HCT116 (cell line): ENCODE measurements around the gene HOXC11. TPM values are rescaled to one million over a fixed set of nuclear protein-coding genes. Genes with fewer than 3 reads are reported as not detected.

ENCODE experiments used
- ATAC-seq: fragments of 200-7000 bp; cut with Tn5 transposase; 2 replicates; pipeline ENCODE4 v1.9.1; 2020; ENCODE audit warnings: mild to moderate bottlenecking, moderate library complexity
- BruUV-seq: library from RNA; stranded (reverse); fragments of 400-500 nt; replicated peaks from 2 replicates; lab custom pipeline; 2021; lab: Mats Ljungman, UMichigan
- CTCF ChIA-PET: fragments of 300-600 bp; sonication (Branson Sonifier 250); formaldehyde crosslinking; loops from one replicate; lab custom pipeline; 2021; ENCODE audit warnings: antibody characterized with exemption; lab: Charles Lee
- POLR2A ChIA-PET: fragments of 300-600, 350-600 bp; sonication (Branson Sonifier 250); formaldehyde crosslinking; loops from one replicate; lab custom pipeline; 2021; ENCODE audit warnings: antibody characterized with exemption; lab: Charles Lee
- RAD21 ChIA-PET, 2 experiments: fragments of 300-600 bp; sonication (Branson Sonifier 250); formaldehyde crosslinking; loops; one replicate each; lab custom pipeline; 2023; ENCODE audit warnings: low total read pairs in 2 of 2; ENCODE audit not compliant: uncharacterized antibody in 2 of 2, unreplicated experiment in 2 of 2, low non-redundant PET in 1 of 2; lab: Charles Lee
- DNase-seq: peaks from one replicate; pipeline ENCODE4 v3.0.0-alpha.2; 2010; ENCODE audit warnings: low read depth, low spot score
- H2AFZ ChIP-seq: fragments of 200-600 bp; shearing (Covaris generic), sonication (generic); 2 replicates; pipeline ENCODE4 v1.6.1; 2017; ENCODE audit warnings: low read depth, mixed run types, mixed read lengths, antibody characterized with exemption, low read length; ENCODE audit not compliant: poor library complexity, severe bottlenecking
- H3K27ac ChIP-seq: 2 replicates; pipeline ENCODE4 v1.5.1; 2012; ENCODE audit warnings: low read depth, low read length
- H3K27me3 ChIP-seq: fragments of 200-600 bp; sonication (generic); 2 replicates; pipeline ENCODE4 v1.6.1; 2016; ENCODE audit warnings: mixed run types, low read length, mixed read lengths; ENCODE audit not compliant: insufficient read depth
- H3K36me3 ChIP-seq, 2 experiments: fragments of 200-500 bp in 1 of 2; fragments of 200-600 bp in 1 of 2; sonication (Bioruptor generic) in 1 of 2; sonication (generic) in 1 of 2; 2 replicates each; pipeline versions ENCODE4 v1.5.1 to v1.6.1; 2014 to 2016; ENCODE audit warnings: low read length in 2 of 2, inconsistent platforms in 1 of 2, mixed read lengths in 1 of 2, mixed run types in 1 of 2; ENCODE audit not compliant: insufficient read depth in 2 of 2, control insufficient read depth in 1 of 2
- H3K4me1 ChIP-seq, 2 experiments: fragments of 200-600 bp in 1 of 2; sonication (generic) in 1 of 2; 2 replicates each; pipeline versions ENCODE4 v1.5.1 to v1.6.1; 2012 to 2017; ENCODE audit warnings: low read length in 2 of 2, inconsistent platforms in 1 of 2, mild to moderate bottlenecking in 1 of 2, mixed read lengths in 1 of 2, mixed run types in 1 of 2, moderate library complexity in 1 of 2; ENCODE audit not compliant: insufficient read depth in 2 of 2, control insufficient read depth in 1 of 2
- H3K4me2 ChIP-seq: fragments of 200-600 bp; sonication (generic); 2 replicates; pipeline ENCODE4 v1.6.1; 2017; ENCODE audit warnings: mixed run types, low read length, mixed read lengths
- H3K4me3 ChIP-seq, 2 experiments: fragments of 200-600 bp in 1 of 2; sonication (generic) in 1 of 2; replicated peaks in 1 of 2; 2 replicates each; pipeline ENCODE4 v1.5.1; 2011 to 2016; ENCODE audit warnings: low read length in 2 of 2, control low read depth in 1 of 2, low read depth in 1 of 2, mild to moderate bottlenecking in 1 of 2, mixed read lengths in 1 of 2, mixed run types in 1 of 2
- H3K79me2 ChIP-seq: fragments of 200-600 bp; sonication (generic); 2 replicates; pipeline ENCODE4 v1.6.1; 2017; ENCODE audit warnings: mild to moderate bottlenecking, mixed run types, low read length, moderate library complexity, mixed read lengths; ENCODE audit not compliant: insufficient read depth
- H3K9ac ChIP-seq: fragments of 200-600 bp; sonication (generic); 2 replicates; pipeline ENCODE4 v1.6.1; 2016; ENCODE audit warnings: low read length, mixed read lengths
- H3K9me2 ChIP-seq: fragments of 200-600 bp; sonication (generic), shearing (Covaris generic); 2 replicates; pipeline ENCODE4 v1.6.1; 2017; ENCODE audit warnings: mixed run types, mild to moderate bottlenecking, moderate library complexity; ENCODE audit not compliant: insufficient read depth
- H3K9me3 ChIP-seq, 2 experiments: fragments of 200-500 bp in 1 of 2; fragments of 200-600 bp in 1 of 2; sonication (Bioruptor generic) in 1 of 2; sonication (generic) in 1 of 2; 2 replicates each; pipeline ENCODE4 v1.6.1; 2014 to 2017; ENCODE audit warnings: low read length in 2 of 2, mixed read lengths in 2 of 2, inconsistent platforms in 1 of 2, low read depth in 1 of 2, mild to moderate bottlenecking in 1 of 2, mixed run types in 1 of 2, moderate library complexity in 1 of 2; ENCODE audit not compliant: control insufficient read depth in 1 of 2, insufficient read depth in 1 of 2
- H4K20me1 ChIP-seq: fragments of 200-600 bp; sonication (generic), shearing (Covaris generic); 2 replicates; pipeline ENCODE4 v1.6.1; 2017; ENCODE audit warnings: mixed run types, mild to moderate bottlenecking, moderate library complexity; ENCODE audit not compliant: insufficient read depth
- CBX3 ChIP-seq: IDR thresholded peaks from 2 replicates; pipeline ENCODE4 v1.6.1; 2012; ENCODE audit warnings: low read depth
- CEBPB ChIP-seq: IDR thresholded peaks from 2 replicates; pipeline ENCODE4 v1.6.1; 2012; ENCODE audit warnings: low read depth
- ELF1 ChIP-seq: IDR thresholded peaks from 2 replicates; pipeline ENCODE4 v1.6.1; 2012; ENCODE audit warnings: low read depth, borderline replicate concordance
- EZH2 ChIP-seq: fragments of 200-600 bp; sonication (generic); IDR thresholded peaks from 2 replicates; pipeline ENCODE4 v1.6.1; 2017; ENCODE audit warnings: antibody characterized with exemption, mixed run types
- EZH2phosphoT487 ChIP-seq: fragments of 200-600 bp; IDR thresholded peaks from 2 replicates; pipeline ENCODE4 v1.6.1; 2018; ENCODE audit warnings: antibody characterized with exemption, borderline replicate concordance
- FOSL1 ChIP-seq: IDR thresholded peaks from 2 replicates; pipeline ENCODE4 v1.6.1; 2012; ENCODE audit warnings: low read depth
- POLR2A ChIP-seq: IDR thresholded peaks from 2 replicates; pipeline ENCODE4 v1.7.0; 2011; ENCODE audit warnings: borderline replicate concordance; ENCODE audit not compliant: insufficient read depth, insufficient read length; ENCODE audit errors: extremely low read depth
- POLR2AphosphoS5 ChIP-seq: IDR thresholded peaks from 2 replicates; pipeline ENCODE4 v1.6.1; 2011; ENCODE audit warnings: mild to moderate bottlenecking, low read depth, low read length, moderate library complexity
- RAD21 ChIP-seq: IDR thresholded peaks from 2 replicates; pipeline ENCODE4 v1.6.1; 2012; ENCODE audit warnings: low read depth, mild to moderate bottlenecking
- SIN3A ChIP-seq: IDR thresholded peaks from 2 replicates; pipeline ENCODE4 v1.6.1; 2012; ENCODE audit warnings: low read depth
- SP1 ChIP-seq: IDR thresholded peaks from 2 replicates; pipeline ENCODE4 v1.6.1; 2012; ENCODE audit warnings: low read depth
- SRF ChIP-seq: IDR thresholded peaks from 2 replicates; pipeline ENCODE4 v1.6.1; 2012; ENCODE audit warnings: low read depth
- YY1 ChIP-seq: IDR thresholded peaks from 2 replicates; pipeline ENCODE4 v1.6.1; 2011; ENCODE audit warnings: low read length, low read depth, moderate library complexity, mild to moderate bottlenecking; ENCODE audit not compliant: insufficient replicate concordance; ENCODE audit errors: extremely low read depth
- ZFX ChIP-seq: fragments of 450-650 bp; IDR thresholded peaks from 2 replicates; pipeline ENCODE4 v1.6.1; 2017
- ZNF274 ChIP-seq: fragments of 200-500 bp; sonication (Bioruptor generic); IDR thresholded peaks from 2 replicates; pipeline ENCODE4 v1.6.1; 2014; ENCODE audit warnings: mild to moderate bottlenecking, low read depth, low read length, inconsistent platforms
- intact Hi-C: fragments of 100-400 bp; cut with micrococcal nuclease; formaldehyde crosslinking; loops from 2 replicates; pipeline ENCODE4 v1.10.0; 2022
- total RNA-seq: library from RNA; stranded (reverse); gene quantifications from one replicate; pipeline ENCODE4 v1.2.1, GENCODE V29; 2021; ENCODE audit not compliant: unreplicated experiment
- TF ChIP-seq, protein P1 (sequence below): IDR thresholded peaks from 2 replicates; pipeline ENCODE4 v1.6.1; 2012
- TF ChIP-seq, protein P2 (sequence below): IDR thresholded peaks from 2 replicates; pipeline ENCODE4 v1.6.1; 2012
- TF ChIP-seq, protein P3 (sequence below): IDR thresholded peaks from 2 replicates; pipeline ENCODE4 v1.6.1; 2012; ENCODE audit warnings: low read depth
- TF ChIP-seq, protein P4 (sequence below), 3 experiments: fragments of 200-600 bp in 1 of 3; sonication (generic) in 1 of 3; IDR thresholded peaks in 2 of 3; conservative IDR thresholded peaks in 1 of 3; 2 replicates each; pipeline ENCODE4 v1.5.1; 2012 to 2017; ENCODE audit warnings: low read depth in 2 of 3, low read length in 2 of 3, antibody characterized with exemption in 1 of 3, borderline replicate concordance in 1 of 3, control low read depth in 1 of 3, mild to moderate bottlenecking in 1 of 3, mixed read lengths in 1 of 3, mixed run types in 1 of 3, moderate library complexity in 1 of 3; ENCODE audit not compliant: insufficient read depth in 1 of 3

HOXC11 gene
- total RNA-seq, 1 experiment from 2014 or later, result 0.22 TPM

DNA sequence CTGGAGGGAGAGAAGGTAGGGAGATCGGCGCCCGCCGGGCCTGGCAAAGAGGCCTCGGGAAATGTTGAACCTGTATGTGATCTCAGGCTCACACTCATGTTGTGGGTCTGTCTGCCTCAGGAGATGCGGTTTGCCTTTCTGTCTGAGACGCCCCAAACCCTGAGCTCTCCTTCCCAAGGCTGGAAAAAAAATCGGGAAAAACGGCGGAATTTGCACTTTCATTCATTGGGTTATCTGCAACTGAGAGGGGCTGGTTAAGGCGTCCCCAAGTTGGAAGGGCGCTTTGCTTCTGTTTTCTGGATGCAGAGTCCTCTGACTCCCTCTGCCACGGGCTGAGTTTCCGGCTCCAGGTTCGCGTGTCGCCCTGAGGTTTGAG is 22.1 kb downstream of the HOXC11 start:
- CTCF ChIA-PET, result interaction anchor here (0.9 to 2.1 kb wide), 6 partner anchors 10 to 249 kb away, joined by 3 to 15 read pairs (median 3); partner anchors contain the start of genes HOXC10 and HOXC5
- Histone ChIP-seq H3K4me2 (peak overlapping the region; percentile 94), H4K20me1 (no peaks in the 10 kb centered on the region), H3K4me1 (peaks cover 17 to 33% of the 10 kb centered on the region in 2 experiments; a peak in 3 of 4 replicates), H3K9me2 (no peaks in the 10 kb centered on the region), H3K9ac (peak overlapping the region; percentile 97), H3K27me3 (no peaks in the 10 kb centered on the region), H3K27ac (peak overlapping the region; percentile 81), H3K79me2 (peaks cover 36% of the 10 kb centered on the region), H2AFZ (peak overlapping the region; percentile 88), H3K4me3 (peak overlapping the region; percentile 78 to 85), H3K9me3 (no peaks in the 10 kb centered on the region), H3K36me3 (no peaks in the 10 kb centered on the region)
- POLR2A ChIA-PET, result interaction anchor here (0.6 to 1.3 kb wide), 4 partner anchors 9 to 216 kb away, joined by 3 read pairs; partner anchors contain the start of gene HOXC10
- RAD21 ChIA-PET, result interaction anchor here (0.6 kb wide), 2 partner anchors 8 to 33 kb away, joined by 3 read pairs; no protein-coding TSS in a partner anchor
- DNase-seq (no peak), ATAC-seq (no peak; the same call in 1 of the 2 replicates)
- no peak for TF ChIP-seq SRF
- TF ChIP-seq, protein P1, sequence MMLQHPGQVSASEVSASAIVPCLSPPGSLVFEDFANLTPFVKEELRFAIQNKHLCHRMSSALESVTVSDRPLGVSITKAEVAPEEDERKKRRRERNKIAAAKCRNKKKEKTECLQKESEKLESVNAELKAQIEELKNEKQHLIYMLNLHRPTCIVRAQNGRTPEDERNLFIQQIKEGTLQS, result no peak
- TF ChIP-seq YY1, result no peak
- no peak for TF ChIP-seq POLR2AphosphoS5
- TF ChIP-seq, protein P2, sequence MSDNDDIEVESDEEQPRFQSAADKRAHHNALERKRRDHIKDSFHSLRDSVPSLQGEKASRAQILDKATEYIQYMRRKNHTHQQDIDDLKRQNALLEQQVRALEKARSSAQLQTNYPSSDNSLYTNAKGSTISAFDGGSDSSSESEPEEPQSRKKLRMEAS, result no peak
- no peak for TF ChIP-seq SIN3A
- TF ChIP-seq ZFX, result no peak
- no peak for TF ChIP-seq CEBPB
- TF ChIP-seq, protein P3, sequence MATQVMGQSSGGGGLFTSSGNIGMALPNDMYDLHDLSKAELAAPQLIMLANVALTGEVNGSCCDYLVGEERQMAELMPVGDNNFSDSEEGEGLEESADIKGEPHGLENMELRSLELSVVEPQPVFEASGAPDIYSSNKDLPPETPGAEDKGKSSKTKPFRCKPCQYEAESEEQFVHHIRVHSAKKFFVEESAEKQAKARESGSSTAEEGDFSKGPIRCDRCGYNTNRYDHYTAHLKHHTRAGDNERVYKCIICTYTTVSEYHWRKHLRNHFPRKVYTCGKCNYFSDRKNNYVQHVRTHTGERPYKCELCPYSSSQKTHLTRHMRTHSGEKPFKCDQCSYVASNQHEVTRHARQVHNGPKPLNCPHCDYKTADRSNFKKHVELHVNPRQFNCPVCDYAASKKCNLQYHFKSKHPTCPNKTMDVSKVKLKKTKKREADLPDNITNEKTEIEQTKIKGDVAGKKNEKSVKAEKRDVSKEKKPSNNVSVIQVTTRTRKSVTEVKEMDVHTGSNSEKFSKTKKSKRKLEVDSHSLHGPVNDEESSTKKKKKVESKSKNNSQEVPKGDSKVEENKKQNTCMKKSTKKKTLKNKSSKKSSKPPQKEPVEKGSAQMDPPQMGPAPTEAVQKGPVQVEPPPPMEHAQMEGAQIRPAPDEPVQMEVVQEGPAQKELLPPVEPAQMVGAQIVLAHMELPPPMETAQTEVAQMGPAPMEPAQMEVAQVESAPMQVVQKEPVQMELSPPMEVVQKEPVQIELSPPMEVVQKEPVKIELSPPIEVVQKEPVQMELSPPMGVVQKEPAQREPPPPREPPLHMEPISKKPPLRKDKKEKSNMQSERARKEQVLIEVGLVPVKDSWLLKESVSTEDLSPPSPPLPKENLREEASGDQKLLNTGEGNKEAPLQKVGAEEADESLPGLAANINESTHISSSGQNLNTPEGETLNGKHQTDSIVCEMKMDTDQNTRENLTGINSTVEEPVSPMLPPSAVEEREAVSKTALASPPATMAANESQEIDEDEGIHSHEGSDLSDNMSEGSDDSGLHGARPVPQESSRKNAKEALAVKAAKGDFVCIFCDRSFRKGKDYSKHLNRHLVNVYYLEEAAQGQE, result no peak
- no peak for TF ChIP-seq CBX3
- no peak for TF ChIP-seq ELF1
- no peak for TF ChIP-seq SP1
- TF ChIP-seq POLR2A, result no peak
- no peak for TF ChIP-seq ZNF274
- TF ChIP-seq EZH2phosphoT487, result no peak
- no peak for TF ChIP-seq RAD21
- TF ChIP-seq FOSL1, result no peak
- TF ChIP-seq EZH2, result no peak
- TF ChIP-seq, protein P4, sequence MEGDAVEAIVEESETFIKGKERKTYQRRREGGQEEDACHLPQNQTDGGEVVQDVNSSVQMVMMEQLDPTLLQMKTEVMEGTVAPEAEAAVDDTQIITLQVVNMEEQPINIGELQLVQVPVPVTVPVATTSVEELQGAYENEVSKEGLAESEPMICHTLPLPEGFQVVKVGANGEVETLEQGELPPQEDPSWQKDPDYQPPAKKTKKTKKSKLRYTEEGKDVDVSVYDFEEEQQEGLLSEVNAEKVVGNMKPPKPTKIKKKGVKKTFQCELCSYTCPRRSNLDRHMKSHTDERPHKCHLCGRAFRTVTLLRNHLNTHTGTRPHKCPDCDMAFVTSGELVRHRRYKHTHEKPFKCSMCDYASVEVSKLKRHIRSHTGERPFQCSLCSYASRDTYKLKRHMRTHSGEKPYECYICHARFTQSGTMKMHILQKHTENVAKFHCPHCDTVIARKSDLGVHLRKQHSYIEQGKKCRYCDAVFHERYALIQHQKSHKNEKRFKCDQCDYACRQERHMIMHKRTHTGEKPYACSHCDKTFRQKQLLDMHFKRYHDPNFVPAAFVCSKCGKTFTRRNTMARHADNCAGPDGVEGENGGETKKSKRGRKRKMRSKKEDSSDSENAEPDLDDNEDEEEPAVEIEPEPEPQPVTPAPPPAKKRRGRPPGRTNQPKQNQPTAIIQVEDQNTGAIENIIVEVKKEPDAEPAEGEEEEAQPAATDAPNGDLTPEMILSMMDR (IDR thresholded peaks at IDR 0.05 in 2 of 3, conservative IDR thresholded peaks at IDR 0.05 in 1 of 3; ENCODE audit: borderline replicate concordance in 1 of 3, insufficient read depth in 1 of 3, low read depth in 2 of 3, low read length in 2 of 3), result no peak
- BruUV-seq, result TSS peak; percentile 66
- intact Hi-C loops, result no loop called here
